GM23338 (cell line): ENCODE results near the gene TUG1. TPM values are rescaled to one million over a fixed set of nuclear protein-coding genes. Genes with fewer than 3 reads are reported as not detected.

ENCODE experiments used
- ATAC-seq: fragments of 200-7000 bp; cut with Tn5 transposase; 3 replicates; pipeline ENCODE4 v1.9.1; 2020
- DNase-seq: peaks from one replicate; pipeline ENCODE4 v3.0.0-alpha.2; 2015; ENCODE audit warnings: low spot score
- H2AFZ ChIP-seq: fragments of 200-600 bp; sonication (generic); 2 replicates; pipeline ENCODE4 v1.8.0; 2016; ENCODE audit warnings: antibody characterized with exemption, mild to moderate bottlenecking, moderate library complexity
- H3F3A ChIP-seq: fragments of 200-600 bp; sonication (generic); replicated peaks from 2 replicates; pipeline ENCODE4 v1.8.0; 2017; ENCODE audit warnings: antibody characterized with exemption, mixed run types, low read depth
- H3K27ac ChIP-seq: fragments of 200-600 bp; sonication (generic); 2 replicates; pipeline ENCODE4 v1.6.1; 2016; ENCODE audit warnings: low read depth
- H3K27me3 ChIP-seq: fragments of 200-600 bp; sonication (generic); 2 replicates; pipeline ENCODE4 v1.8.0; 2016; ENCODE audit warnings: mild to moderate bottlenecking, mixed run types, moderate library complexity; ENCODE audit not compliant: insufficient read depth
- H3K36me3 ChIP-seq: fragments of 200-600 bp; sonication (generic); 2 replicates; pipeline ENCODE4 v1.8.0; 2016; ENCODE audit warnings: mild to moderate bottlenecking; ENCODE audit not compliant: insufficient read depth
- H3K4me1 ChIP-seq: fragments of 200-600 bp; sonication (generic); 2 replicates; pipeline ENCODE4 v1.8.0; 2016; ENCODE audit warnings: mild to moderate bottlenecking, moderate library complexity; ENCODE audit not compliant: insufficient read depth
- H3K4me2 ChIP-seq: fragments of 200-600 bp; sonication (generic); 2 replicates; pipeline ENCODE4 v1.7.1; 2017; ENCODE audit warnings: mixed run types
- H3K4me3 ChIP-seq: fragments of 200-600 bp; sonication (generic); 2 replicates; pipeline ENCODE4 v1.6.1; 2016; ENCODE audit warnings: mixed run types
- H3K79me2 ChIP-seq: fragments of 200-600 bp; sonication (generic); replicated peaks from 2 replicates; pipeline ENCODE4 v1.8.0; 2017; ENCODE audit warnings: mild to moderate bottlenecking; ENCODE audit not compliant: insufficient read depth
- H3K9me2 ChIP-seq: fragments of 200-600 bp; sonication (generic); 2 replicates; pipeline ENCODE4 v1.8.0; 2017; ENCODE audit not compliant: insufficient read depth
- H4K20me1 ChIP-seq: fragments of 200-600 bp; sonication (generic); replicated peaks from 2 replicates; pipeline ENCODE4 v1.8.0; 2017; ENCODE audit warnings: mild to moderate bottlenecking; ENCODE audit not compliant: insufficient read depth
- H3K27ac Mint-ChIP-seq: 2 replicates; pipeline ENCODE4 v1.8.0; 2020; ENCODE audit warnings: inconsistent platforms, mild to moderate bottlenecking, moderate library complexity, mixed read lengths
- H3K27me3 Mint-ChIP-seq: 3 replicates; pipeline ENCODE4 v1.8.0; 2022; ENCODE audit warnings: low read depth, mild to moderate bottlenecking, moderate library complexity, mixed read lengths, inconsistent platforms; ENCODE audit not compliant: insufficient read depth, poor library complexity
- H3K36me3 Mint-ChIP-seq: 3 replicates; pipeline ENCODE4 v1.8.0; 2021; ENCODE audit warnings: low read depth, mild to moderate bottlenecking, inconsistent platforms, moderate library complexity, mixed read lengths
- H3K4me1 Mint-ChIP-seq: 3 replicates; pipeline ENCODE4 v1.8.0; 2020; ENCODE audit warnings: mild to moderate bottlenecking, inconsistent platforms, mixed read lengths
- H3K4me3 Mint-ChIP-seq: 3 replicates; pipeline ENCODE4 v1.8.0; 2021; ENCODE audit warnings: moderate library complexity, mild to moderate bottlenecking, inconsistent platforms, mixed read lengths
- H3K9me3 Mint-ChIP-seq: 3 replicates; pipeline ENCODE4 v1.8.0; 2020; ENCODE audit warnings: moderate library complexity, mild to moderate bottlenecking, inconsistent platforms, mixed read lengths
- EZH2 ChIP-seq: fragments of 200-600 bp; sonication (generic); IDR thresholded peaks from one replicate; pipeline ENCODE4 v1.8.0; 2017; ENCODE audit warnings: antibody characterized with exemption, mild to moderate bottlenecking, low read depth; ENCODE audit not compliant: unreplicated experiment
- JUNB ChIP-seq: IDR thresholded peaks from one replicate; pipeline ENCODE4 v1.6.1; 2016; ENCODE audit warnings: antibody characterized with exemption; ENCODE audit not compliant: unreplicated experiment
- REST ChIP-seq: IDR thresholded peaks from one replicate; pipeline ENCODE4 v1.6.1; 2018; ENCODE audit warnings: antibody characterized with exemption; ENCODE audit not compliant: unreplicated experiment
- STAT1 ChIP-seq: IDR thresholded peaks from one replicate; pipeline ENCODE4 v1.6.1; 2016; ENCODE audit warnings: antibody characterized with exemption; ENCODE audit not compliant: unreplicated experiment
- ZNF331 ChIP-seq: fragments of 250-450 bp; sonication (Bioruptor Pico); IDR thresholded peaks from 2 replicates; pipeline ENCODE4 v1.5.0; 2020; ENCODE audit warnings: low read depth, mild to moderate bottlenecking, moderate library complexity
- polyA plus RNA-seq: library from polyadenylated mRNA; unstranded; fragments of >200 nt; fragmentation: Nextera tagmentation; extraction: Ambion mirVana; gene quantifications from 2 replicates; pipeline ENCODE4 v1.2.1, GENCODE V29; 2016
- total RNA-seq: library from RNA; depleted of rRNA; stranded (reverse); fragments of >200 nt; shearing (Covaris generic); gene quantifications from 2 replicates; pipeline ENCODE4 v1.2.3, GENCODE V29; 2014
- TF ChIP-seq, protein P1 (sequence below): fragments of 250-450 bp; sonication (Bioruptor Pico); IDR thresholded peaks from 2 replicates; pipeline ENCODE4 v1.5.0; 2020; ENCODE audit warnings: mild to moderate bottlenecking, moderate library complexity

Gene TUG1
- total and polyA plus RNA-seq, 2 experiments from 2014 or later = 58.3 to 125 TPM

DNA sequence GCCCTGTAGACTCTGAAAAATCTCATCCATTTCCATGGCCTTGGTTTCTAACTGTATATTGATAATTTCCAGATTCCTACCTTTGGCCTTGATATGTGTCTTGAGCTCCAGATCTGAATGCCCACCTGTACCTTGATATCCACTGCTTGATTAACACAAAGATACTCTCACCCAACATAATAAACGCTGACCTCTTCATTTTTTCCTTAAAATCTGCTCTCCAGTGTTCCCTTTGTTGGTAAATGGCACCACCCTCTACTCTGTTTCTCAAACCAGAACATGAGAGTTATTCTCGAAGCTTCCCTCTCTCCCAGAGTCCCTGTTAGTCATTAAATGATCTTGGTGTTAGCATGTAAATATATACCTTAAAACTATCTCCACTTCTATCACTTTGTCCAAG is 13.4 kb downstream of the TUG1 start (continued):
- no peak for TF ChIP-seq REST
- no peak for TF ChIP-seq ZNF331 (CRISPR knock-in tag)
- no peak for TF ChIP-seq EZH2
- no peak for TF ChIP-seq JUNB
- no peak for TF ChIP-seq STAT1
- TF ChIP-seq, protein P1, sequence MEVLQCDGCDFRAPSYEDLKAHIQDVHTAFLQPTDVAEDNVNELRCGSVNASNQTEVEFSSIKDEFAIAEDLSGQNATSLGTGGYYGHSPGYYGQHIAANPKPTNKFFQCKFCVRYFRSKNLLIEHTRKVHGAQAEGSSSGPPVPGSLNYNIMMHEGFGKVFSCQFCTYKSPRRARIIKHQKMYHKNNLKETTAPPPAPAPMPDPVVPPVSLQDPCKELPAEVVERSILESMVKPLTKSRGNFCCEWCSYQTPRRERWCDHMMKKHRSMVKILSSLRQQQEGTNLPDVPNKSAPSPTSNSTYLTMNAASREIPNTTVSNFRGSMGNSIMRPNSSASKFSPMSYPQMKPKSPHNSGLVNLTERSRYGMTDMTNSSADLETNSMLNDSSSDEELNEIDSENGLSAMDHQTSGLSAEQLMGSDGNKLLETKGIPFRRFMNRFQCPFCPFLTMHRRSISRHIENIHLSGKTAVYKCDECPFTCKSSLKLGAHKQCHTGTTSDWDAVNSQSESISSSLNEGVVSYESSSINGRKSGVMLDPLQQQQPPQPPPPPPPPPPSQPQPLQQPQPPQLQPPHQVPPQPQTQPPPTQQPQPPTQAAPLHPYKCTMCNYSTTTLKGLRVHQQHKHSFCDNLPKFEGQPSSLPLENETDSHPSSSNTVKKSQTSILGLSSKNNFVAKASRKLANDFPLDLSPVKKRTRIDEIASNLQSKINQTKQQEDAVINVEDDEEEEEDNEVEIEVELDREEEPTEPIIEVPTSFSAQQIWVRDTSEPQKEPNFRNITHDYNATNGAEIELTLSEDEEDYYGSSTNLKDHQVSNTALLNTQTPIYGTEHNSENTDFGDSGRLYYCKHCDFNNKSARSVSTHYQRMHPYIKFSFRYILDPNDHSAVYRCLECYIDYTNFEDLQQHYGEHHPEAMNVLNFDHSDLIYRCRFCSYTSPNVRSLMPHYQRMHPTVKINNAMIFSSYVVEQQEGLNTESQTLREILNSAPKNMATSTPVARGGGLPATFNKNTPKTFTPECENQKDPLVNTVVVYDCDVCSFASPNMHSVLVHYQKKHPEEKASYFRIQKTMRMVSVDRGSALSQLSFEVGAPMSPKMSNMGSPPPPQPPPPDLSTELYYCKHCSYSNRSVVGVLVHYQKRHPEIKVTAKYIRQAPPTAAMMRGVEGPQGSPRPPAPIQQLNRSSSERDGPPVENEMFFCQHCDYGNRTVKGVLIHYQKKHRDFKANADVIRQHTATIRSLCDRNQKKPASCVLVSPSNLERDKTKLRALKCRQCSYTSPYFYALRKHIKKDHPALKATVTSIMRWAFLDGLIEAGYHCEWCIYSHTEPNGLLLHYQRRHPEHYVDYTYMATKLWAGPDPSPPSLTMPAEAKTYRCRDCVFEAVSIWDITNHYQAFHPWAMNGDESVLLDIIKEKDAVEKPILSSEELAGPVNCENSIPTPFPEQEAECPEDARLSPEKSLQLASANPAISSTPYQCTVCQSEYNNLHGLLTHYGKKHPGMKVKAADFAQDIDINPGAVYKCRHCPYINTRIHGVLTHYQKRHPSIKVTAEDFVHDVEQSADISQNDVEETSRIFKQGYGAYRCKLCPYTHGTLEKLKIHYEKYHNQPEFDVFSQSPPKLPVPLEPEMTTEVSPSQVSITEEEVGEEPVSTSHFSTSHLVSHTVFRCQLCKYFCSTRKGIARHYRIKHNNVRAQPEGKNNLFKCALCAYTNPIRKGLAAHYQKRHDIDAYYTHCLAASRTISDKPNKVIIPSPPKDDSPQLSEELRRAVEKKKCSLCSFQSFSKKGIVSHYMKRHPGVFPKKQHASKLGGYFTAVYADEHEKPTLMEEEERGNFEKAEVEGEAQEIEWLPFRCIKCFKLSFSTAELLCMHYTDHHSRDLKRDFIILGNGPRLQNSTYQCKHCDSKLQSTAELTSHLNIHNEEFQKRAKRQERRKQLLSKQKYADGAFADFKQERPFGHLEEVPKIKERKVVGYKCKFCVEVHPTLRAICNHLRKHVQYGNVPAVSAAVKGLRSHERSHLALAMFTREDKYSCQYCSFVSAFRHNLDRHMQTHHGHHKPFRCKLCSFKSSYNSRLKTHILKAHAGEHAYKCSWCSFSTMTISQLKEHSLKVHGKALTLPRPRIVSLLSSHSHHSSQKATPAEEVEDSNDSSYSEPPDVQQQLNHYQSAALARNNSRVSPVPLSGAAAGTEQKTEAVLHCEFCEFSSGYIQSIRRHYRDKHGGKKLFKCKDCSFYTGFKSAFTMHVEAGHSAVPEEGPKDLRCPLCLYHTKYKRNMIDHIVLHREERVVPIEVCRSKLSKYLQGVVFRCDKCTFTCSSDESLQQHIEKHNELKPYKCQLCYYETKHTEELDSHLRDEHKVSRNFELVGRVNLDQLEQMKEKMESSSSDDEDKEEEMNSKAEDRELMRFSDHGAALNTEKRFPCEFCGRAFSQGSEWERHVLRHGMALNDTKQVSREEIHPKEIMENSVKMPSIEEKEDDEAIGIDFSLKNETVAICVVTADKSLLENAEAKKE (CRISPR knock-in tag) = no peak

GRCh38 chr22:30984317-30984716 is 15.3 kb downstream of the TUG1 start:
- peaks cover 26% of the 10 kb centered on the region; the same call in 2 of the 3 replicates for H3K36me3 Mint-ChIP-seq
- no peaks in the 10 kb centered on the region; the same call in 1 of the 2 replicates for H3K4me1 ChIP-seq
- H3K4me3 ChIP-seq = no peak overlapping the region
- no peak for ATAC-seq
- H3K9me2 ChIP-seq = peaks cover 4% of the 10 kb centered on the region; the same call in 1 of the 2 replicates
- no peak overlapping the region for H3K4me2 ChIP-seq
- no peak overlapping the region for H3K27ac Mint-ChIP-seq
- no peaks in the 10 kb centered on the region for H3K4me1 Mint-ChIP-seq
- no peaks in the 10 kb centered on the region; the same call in 1 of the 2 replicates for H4K20me1 ChIP-seq
- H3K9me3 Mint-ChIP-seq = peaks cover 21% of the 10 kb centered on the region; the same call in 2 of the 3 replicates
- no peaks in the 10 kb centered on the region for H3K27me3 ChIP-seq
- H3K79me2 ChIP-seq = no peaks in the 10 kb centered on the region
- H3K27ac ChIP-seq = no peak overlapping the region
- no peaks in the 10 kb centered on the region for H3K27me3 Mint-ChIP-seq
- H2AFZ ChIP-seq = no peak overlapping the region
- no peak overlapping the region for H3K4me3 Mint-ChIP-seq
- H3F3A ChIP-seq = no peaks in the 10 kb centered on the region
- H3K36me3 ChIP-seq = no peaks in the 10 kb centered on the region
- DNase-seq = no peak
- TF ChIP-seq, protein P1 (CRISPR knock-in tag) = no peak
- no peak for TF ChIP-seq EZH2
